Nephron progenitor cell (in vitro differentiated cells): ENCODE results near the gene LIG1.

ENCODE experiments used
- DNase-seq: peaks from one replicate; pipeline ENCODE4 v3.0.0; 2021
- H3K27ac Mint-ChIP-seq: 2 replicates; pipeline ENCODE4 v1.8.0; 2021; ENCODE audit warnings: mild to moderate bottlenecking, moderate library complexity, mixed read lengths
- H3K27me3 Mint-ChIP-seq: 2 replicates; pipeline ENCODE4 v1.8.0; 2021; ENCODE audit warnings: mild to moderate bottlenecking, low read depth, mixed read lengths; ENCODE audit not compliant: poor library complexity
- H3K36me3 Mint-ChIP-seq: 2 replicates; pipeline ENCODE4 v1.8.0; 2021; ENCODE audit warnings: low read depth, mixed read lengths
- H3K4me1 Mint-ChIP-seq: 2 replicates; pipeline ENCODE4 v1.8.0; 2021; ENCODE audit warnings: mixed read lengths
- H3K4me3 Mint-ChIP-seq: 2 replicates; pipeline ENCODE4 v1.8.0; 2021; ENCODE audit warnings: mild to moderate bottlenecking, moderate library complexity, mixed read lengths
- H3K9me3 Mint-ChIP-seq: 2 replicates; pipeline ENCODE4 v1.8.0; 2021; ENCODE audit warnings: mild to moderate bottlenecking, moderate library complexity, mixed read lengths
- CTCF ChIP-seq: fragments of 200-600 bp; sonication (generic); IDR thresholded peaks from 2 replicates; pipeline ENCODE4 v1.5.0; 2021; ENCODE audit warnings: antibody characterized with exemption

Gene LIG1

DNA sequence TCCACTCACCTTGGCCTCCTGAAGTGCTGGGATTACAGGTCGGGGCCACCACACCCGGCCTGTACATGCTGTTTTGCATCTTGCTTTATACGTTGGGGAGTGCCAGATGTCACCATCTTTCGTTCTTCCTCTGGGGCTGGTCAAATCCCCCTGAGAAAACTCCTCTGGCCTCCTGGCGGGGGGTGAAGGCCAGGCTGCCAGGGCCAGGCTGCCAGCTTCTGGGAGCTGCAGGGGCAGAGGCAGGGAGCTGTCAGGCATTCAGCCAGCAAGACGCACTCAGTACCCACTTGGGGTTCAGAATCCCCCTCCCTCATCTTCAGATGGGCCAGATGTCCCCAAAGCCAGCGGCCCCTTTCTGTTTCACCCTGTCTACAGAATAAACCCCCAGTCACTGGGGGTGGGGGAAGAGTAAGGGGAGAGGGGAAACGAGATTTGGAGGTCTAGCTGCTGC, 16.4 kb upstream of the LIG1 start:
- Mint-ChIP-seq H3K27ac (no peak overlapping the region), H3K4me1 (no peaks in the 10 kb centered on the region), H3K36me3 (peaks cover 75% of the 10 kb centered on the region), H3K27me3 (no peaks in the 10 kb centered on the region), H3K9me3 (peaks cover 45% of the 10 kb centered on the region), H3K4me3 (no peak overlapping the region)
- DNase-seq, result no peak
- TF ChIP-seq CTCF, result no peak

DNA sequence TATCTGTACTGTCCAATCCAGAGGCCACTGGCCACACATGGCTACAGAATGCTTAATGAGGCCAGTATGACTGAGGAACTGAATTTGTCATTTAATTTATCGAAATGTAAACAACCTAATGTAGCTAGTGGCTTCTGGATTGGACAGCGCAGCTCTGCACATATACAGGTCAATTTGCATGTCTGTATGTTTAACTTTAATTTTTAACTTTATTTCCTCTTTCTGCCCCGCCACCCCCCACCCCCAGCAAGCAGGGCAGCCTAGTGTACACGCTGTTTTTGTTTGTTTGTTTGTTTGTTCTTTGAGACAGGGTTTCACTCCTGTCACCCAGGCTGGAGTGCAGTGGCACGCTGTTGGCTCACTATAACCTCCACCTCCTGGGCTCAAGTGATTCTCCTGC, 15.9 kb upstream of the LIG1 start:
- Mint-ChIP-seq H3K4me1 (no peaks in the 10 kb centered on the region), H3K9me3 (peaks cover 50% of the 10 kb centered on the region), H3K27me3 (no peaks in the 10 kb centered on the region), H3K4me3 (no peak overlapping the region), H3K27ac (no peak overlapping the region), H3K36me3 (peaks cover 75% of the 10 kb centered on the region)
- no peak for DNase-seq
- no peak for TF ChIP-seq CTCF

DNA sequence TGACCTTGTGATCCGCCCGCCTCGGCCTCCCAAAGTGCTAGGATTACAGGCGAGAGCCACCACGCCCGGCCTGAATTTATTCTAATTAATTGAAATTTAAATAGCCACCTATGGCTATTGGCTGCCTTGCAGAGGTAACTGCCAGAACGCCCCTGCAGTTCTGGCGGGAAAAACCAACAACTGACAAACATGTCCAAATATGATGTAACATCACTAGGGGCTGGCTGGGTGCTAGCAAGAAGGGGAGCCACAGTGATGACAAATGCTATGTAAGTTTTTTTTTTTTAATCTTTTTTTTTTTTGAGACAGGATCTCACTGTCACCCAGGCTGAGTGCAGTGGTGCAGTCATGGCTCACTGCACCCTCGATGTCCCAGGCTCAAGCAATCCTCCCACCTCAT, 13.2 kb upstream of the LIG1 start:
- Mint-ChIP-seq H3K4me1 (no peaks in the 10 kb centered on the region), H3K27me3 (no peaks in the 10 kb centered on the region), H3K36me3 (peaks cover 72% of the 10 kb centered on the region), H3K9me3 (peaks cover 41% of the 10 kb centered on the region), H3K27ac (no peak overlapping the region), H3K4me3 (no peak overlapping the region)
- no peak for TF ChIP-seq CTCF
- DNase-seq, result no peak

DNA sequence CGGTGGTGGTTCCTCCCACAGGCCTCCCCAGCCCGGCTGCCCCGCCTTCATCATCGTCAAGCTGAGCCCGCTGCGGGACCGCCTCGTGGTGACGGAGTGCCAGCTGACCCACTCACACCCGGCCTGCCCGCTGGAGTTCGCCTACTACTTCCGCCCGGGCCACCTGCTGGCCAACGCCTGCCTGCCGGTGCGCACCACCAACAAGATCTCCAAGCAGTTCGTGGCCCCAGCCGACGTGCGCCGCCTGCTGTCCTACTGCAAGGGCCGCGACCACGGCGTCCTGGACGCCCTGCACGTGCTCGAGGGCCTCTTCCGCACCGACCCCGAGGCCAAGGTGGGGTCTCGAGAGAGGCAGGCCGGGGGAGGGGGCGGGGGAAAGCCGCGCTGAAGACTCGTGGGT, 12.3 kb upstream of the LIG1 start:
- H3K36me3 Mint-ChIP-seq, result peaks cover 65% of the 10 kb centered on the region
- H3K4me3 Mint-ChIP-seq, result no peak overlapping the region
- DNase-seq, result no peak
- no peak for TF ChIP-seq CTCF
- no peaks in the 10 kb centered on the region for H3K4me1 Mint-ChIP-seq
- no peak overlapping the region for H3K27ac Mint-ChIP-seq
- H3K27me3 Mint-ChIP-seq, result no peaks in the 10 kb centered on the region
- H3K9me3 Mint-ChIP-seq, result peaks cover 34% of the 10 kb centered on the region

GRCh38 chr19:48181505-48181904, 11.4 kb upstream of the LIG1 start:
- Mint-ChIP-seq H3K36me3 (peaks cover 73% of the 10 kb centered on the region), H3K4me1 (no peaks in the 10 kb centered on the region), H3K27me3 (peaks cover under 1% of the 10 kb centered on the region), H3K27ac (no peak overlapping the region), H3K9me3 (peaks cover 34% of the 10 kb centered on the region), H3K4me3 (no peak overlapping the region)
- no peak for DNase-seq
- no peak for TF ChIP-seq CTCF

- Mint-ChIP-seq H3K27me3 (peaks cover 3% of the 10 kb centered on the region), H3K4me1 (peaks cover 11% of the 10 kb centered on the region), H3K36me3 (peaks cover 75% of the 10 kb centered on the region), H3K9me3 (peaks cover 14% of the 10 kb centered on the region), H3K4me3 (no peak overlapping the region), H3K27ac (peak overlapping the region; percentile 15)
- no peak for DNase-seq
- no peak for TF ChIP-seq CTCF
These were observed 6.1 kb upstream of the LIG1 start for GRCh38 chr19:48176226-48176625.
